Upper lobe of left lung (tissue), 6 donors: ENCODE data around the gene C7orf33. TPM values are rescaled to one million over a fixed set of nuclear protein-coding genes. Genes with fewer than 3 reads are reported as not detected.

Source experiments
- ATAC-seq, 2 donors: fragments of 200-7000 bp; cut with Tn5 transposase; one replicate each; pipeline ENCODE4 v1.9.1; 2022; ENCODE audit warnings: mild to moderate bottlenecking in 2 of 2, moderate library complexity in 2 of 2; ENCODE audit not compliant: low FRiP score in 2 of 2
- DNase-seq, 2 donors: peaks; one replicate each; pipeline ENCODE4 v3.0.0-alpha.2; 2019 to 2020
- H3K27ac ChIP-seq, 4 donors: fragments of 200-600 bp; sonication (generic); one replicate each; pipeline ENCODE4 v1.5.1; 2016 to 2019
- H3K27me3 ChIP-seq, 4 donors: fragments of 200-600 bp; sonication (generic); one replicate each; pipeline ENCODE4 v1.5.1; 2017 to 2019
- H3K36me3 ChIP-seq, 4 donors: fragments of 200-600 bp; sonication (generic); one replicate each; pipeline ENCODE4 v1.5.1; 2016 to 2019
- H3K4me1 ChIP-seq, 4 donors: fragments of 200-600 bp; sonication (generic); one replicate each; pipeline ENCODE4 v1.5.1; 2018 to 2019
- H3K4me3 ChIP-seq, 4 donors: fragments of 200-600 bp; sonication (generic); one replicate each; pipeline ENCODE4 v1.5.1; 2017 to 2019; ENCODE audit warnings: mild to moderate bottlenecking in 2 of 4, moderate library complexity in 1 of 4
- H3K9me3 ChIP-seq, 4 donors: fragments of 200-600 bp; sonication (generic); one replicate each; pipeline ENCODE4 v1.5.1; 2018 to 2019
- CTCF ChIP-seq, 6 experiments: fragments of 450-650 bp in 4 of 6; fragments of 200-600 bp in 2 of 6; sonication (generic) in 2 of 6; IDR thresholded peaks; one replicate each; pipeline ENCODE4 v1.5.1; 2016 to 2019; ENCODE audit warnings: antibody characterized with exemption in 6 of 6
- EP300 ChIP-seq, 4 donors: sonication (generic); formaldehyde crosslinking; IDR thresholded peaks; one replicate each; pipeline ENCODE4 v1.5.1; 2017; ENCODE audit warnings: antibody characterized with exemption in 4 of 4, control low read depth in 2 of 4
- POLR2A ChIP-seq, 4 donors: fragments of 450-650 bp; IDR thresholded peaks; one replicate each; pipeline ENCODE4 v1.5.1; 2016 to 2017; ENCODE audit warnings: antibody characterized with exemption in 4 of 4, mild to moderate bottlenecking in 2 of 4
- POLR2AphosphoS5 ChIP-seq, 2 donors: sonication (generic); formaldehyde crosslinking; IDR thresholded peaks; one replicate each; pipeline ENCODE4 v1.5.1; 2017; ENCODE audit warnings: antibody characterized with exemption in 2 of 2
- WGBS, 2 donors: methylation state at CpG; one replicate each; pipeline ENCODE4 v1.1.5; 2017 to 2018; 5-methylcytosine and 5-hydroxymethylcytosine counted together
- total RNA-seq, 6 donors: library from RNA; depleted of rRNA in 4 of 6; stranded (reverse); fragments of >200 nt in 4 of 6; gene quantifications; one replicate each; pipeline versions ENCODE4 v1.1.0 to v1.2.1, GENCODE V29; 2016 to 2021
- donor health status: DM: no; HTN: no; CAD: no; lungs with moderate emphysema.
- donor health status: DM: no; HTN: yes; CAD: no; lungs with severe emphysema.

Gene C7orf33
- total RNA-seq, 6 donors from 2014 or later = not detected

GRCh38 chr7:148615085-148615730, 24.6 kb downstream of the C7orf33 start:
- H3K27ac ChIP-seq = no peak overlapping the region
- DNase-seq (no peak), ATAC-seq (no peak)
- WGBS, 2 donors = 67 to 68% methylated on average over 6 of the region's 6 CpGs
- TF ChIP-seq CTCF (IDR thresholded peaks at IDR 0.05) = no peak
- no peaks in the 10 kb centered on the region for H3K9me3 ChIP-seq
- no peak overlapping the region for H3K4me3 ChIP-seq
- H3K27me3 ChIP-seq = no peaks in the 10 kb centered on the region
- no peaks in the 10 kb centered on the region for H3K4me1 ChIP-seq
- H3K36me3 ChIP-seq = no peaks in the 10 kb centered on the region

- Histone ChIP-seq H3K27ac (no peak overlapping the region), H3K4me3 (no peak overlapping the region), H3K9me3 (no peaks in the 10 kb centered on the region), H3K27me3 (no peaks in the 10 kb centered on the region), H3K4me1 (peaks cover 0 to 14% (median 0%) of the 10 kb centered on the region in 4 donors), H3K36me3 (no peaks in the 10 kb centered on the region)
- ATAC-seq = no peak
- 59 to 60% methylated on average over 6 of the region's 6 CpGs for WGBS, 2 donors
- TF ChIP-seq EP300 (IDR thresholded peaks at IDR 0.05) = no peak
- DNase-seq = no peak
Observed at GRCh38 chr7:148620749-148621359, 30.3 kb downstream of the C7orf33 start.

GRCh38 chr7:148621563-148621962, 31.0 kb downstream of the C7orf33 start:
- Histone ChIP-seq H3K36me3 (no peaks in the 10 kb centered on the region), H3K4me1 (peaks cover 0 to 14% (median 0%) of the 10 kb centered on the region in 4 donors), H3K9me3 (no peaks in the 10 kb centered on the region), H3K27me3 (no peaks in the 10 kb centered on the region), H3K4me3 (no peak overlapping the region), H3K27ac (no peak overlapping the region)
- WGBS, 2 donors = 96 to 100% methylated on average over 1 of the region's 1 CpG
- DNase-seq (no peak), ATAC-seq (no peak)
- TF ChIP-seq CTCF (IDR thresholded peaks at IDR 0.05) = no peak
- TF ChIP-seq EP300 (IDR thresholded peaks at IDR 0.05) = no peak
- no peak for TF ChIP-seq POLR2AphosphoS5 (IDR thresholded peaks at IDR 0.05)
- TF ChIP-seq POLR2A (IDR thresholded peaks at IDR 0.05) = no peak

- H3K4me1 ChIP-seq = peaks cover 0 to 14% (median 0%) of the 10 kb centered on the region in 4 donors
- DNase-seq (no peak), ATAC-seq (no peak)
- no peaks in the 10 kb centered on the region for H3K9me3 ChIP-seq
- no peaks in the 10 kb centered on the region for H3K36me3 ChIP-seq
- WGBS, 2 donors = 66 to 71% methylated on average over 8 of the region's 8 CpGs
- H3K27ac ChIP-seq = no peak overlapping the region
- no peak for TF ChIP-seq POLR2AphosphoS5 (IDR thresholded peaks at IDR 0.05)
- no peak for TF ChIP-seq CTCF (IDR thresholded peaks at IDR 0.05)
- TF ChIP-seq POLR2A (IDR thresholded peaks at IDR 0.05) = no peak
- no peak for TF ChIP-seq EP300 (IDR thresholded peaks at IDR 0.05)
- H3K27me3 ChIP-seq = no peaks in the 10 kb centered on the region
- H3K4me3 ChIP-seq = no peak overlapping the region
Observed at GRCh38 chr7:148622887-148623585, 32.5 kb downstream of the C7orf33 start.

- Histone ChIP-seq H3K27me3 (no peaks in the 10 kb centered on the region), H3K4me1 (peaks cover 0 to 14% (median 0%) of the 10 kb centered on the region in 4 donors), H3K4me3 (no peak overlapping the region), H3K9me3 (no peaks in the 10 kb centered on the region), H3K27ac (no peak overlapping the region), H3K36me3 (no peaks in the 10 kb centered on the region)
- no peak for TF ChIP-seq EP300 (IDR thresholded peaks at IDR 0.05)
- no peak for TF ChIP-seq POLR2AphosphoS5 (IDR thresholded peaks at IDR 0.05)
- no peak for TF ChIP-seq POLR2A (IDR thresholded peaks at IDR 0.05)
- no peak for TF ChIP-seq CTCF (IDR thresholded peaks at IDR 0.05)
- no peak for DNase-seq
- peak in 1 of 2 donors; percentile 32 for ATAC-seq
- WGBS, 2 donors = 38 to 42% methylated on average over 10 of the region's 10 CpGs
Observed at GRCh38 chr7:148623586-148624282, 33.2 kb downstream of the C7orf33 start.
